Stimulated activated CD8-positive, alpha-beta memory T cell treated with anti-CD3 and anti-CD28 coated beads, Interleukin-15, amount 100 ng/mL, for 24 hours (primary cell): Measurements from ENCODE around the gene RCAN3.
"Not testable (repeated sequence)": the region's sequence is repeated elsewhere in the genome, so short reads cannot be mapped to it uniquely, and the experiment has no call there.

ENCODE experiments used
- DNase-seq: peaks from one replicate; pipeline ENCODE4 v3.0.0-alpha.2; 2020; ENCODE audit warnings: low read depth

RCAN3 gene

DNA sequence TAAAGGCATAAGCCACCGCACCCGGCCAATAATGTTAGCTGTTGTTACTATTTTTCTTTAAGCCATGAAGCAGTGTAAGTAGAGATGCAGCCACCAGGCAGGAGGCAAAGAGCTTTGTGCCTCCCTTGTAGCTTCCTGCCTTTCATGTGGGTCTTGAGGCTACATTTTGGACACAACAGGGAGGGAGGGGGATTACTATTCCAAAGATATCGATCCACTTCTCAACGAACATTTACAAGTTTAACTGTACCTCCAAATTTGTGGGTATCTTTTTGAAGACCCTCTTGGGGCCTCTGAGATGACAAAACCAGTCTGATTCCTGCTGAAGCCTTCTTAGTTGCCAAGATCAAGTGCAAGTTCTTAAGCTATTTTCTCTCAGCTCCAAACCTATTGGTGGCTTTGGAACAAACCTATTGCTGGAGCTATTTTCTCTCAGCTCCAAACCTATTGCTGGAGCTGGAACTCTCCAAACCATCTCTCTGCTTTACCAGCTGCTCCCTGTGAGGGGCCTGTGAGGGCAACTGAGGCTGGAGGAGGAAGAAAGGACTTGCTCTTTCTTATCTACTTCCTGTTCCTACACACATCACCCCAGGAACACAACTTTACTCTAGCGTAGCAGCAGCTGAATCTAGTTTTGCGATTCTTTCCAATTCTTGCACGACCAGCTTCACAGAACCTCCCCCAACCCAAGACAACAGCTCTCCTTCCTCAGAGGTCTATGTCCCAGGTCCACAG lies 16.1 kb upstream of the RCAN3 start:
- DNase-seq: no peak

DNA sequence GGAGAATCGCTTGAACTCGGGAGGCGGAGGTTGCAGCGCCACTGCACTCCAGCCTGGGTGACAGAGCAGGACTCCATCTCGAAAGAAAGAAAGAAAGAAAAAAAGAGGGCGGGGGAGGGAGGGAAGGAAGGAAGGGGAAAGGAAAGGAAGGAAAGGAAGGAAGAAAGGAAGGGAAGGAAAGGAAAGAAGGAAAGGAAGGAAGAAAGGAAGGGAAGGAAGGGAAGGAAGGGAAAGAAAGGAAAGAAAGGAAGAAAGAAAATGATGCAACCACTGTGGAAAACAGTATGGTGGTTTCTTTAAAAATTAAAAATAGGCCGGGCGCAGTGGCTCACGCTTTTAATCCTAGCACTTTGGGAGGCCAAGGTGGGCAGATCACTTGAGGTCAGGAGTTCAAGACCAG lies 15.2 kb upstream of the RCAN3 start:
- no peak for DNase-seq

DNA sequence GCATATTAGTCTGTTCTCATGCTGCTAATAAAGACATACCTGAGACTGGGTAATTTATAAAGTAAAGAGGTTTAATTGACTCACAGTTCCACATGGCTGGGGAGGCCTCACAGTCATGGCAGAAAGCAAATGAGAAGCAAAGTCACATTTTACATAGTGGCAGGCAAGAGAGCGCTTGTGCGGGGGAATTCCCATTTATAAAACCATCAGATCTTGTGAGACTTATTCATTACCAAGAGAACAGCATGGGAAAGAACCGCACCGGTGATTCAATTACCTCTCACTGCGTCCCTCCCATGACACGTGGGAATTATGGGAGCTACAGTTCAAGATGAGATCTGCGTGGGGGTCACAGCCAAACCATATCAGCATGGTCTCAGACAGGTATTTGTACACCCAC lies 14.5 kb upstream of the RCAN3 start:
- not testable (repeated sequence) for DNase-seq

DNA sequence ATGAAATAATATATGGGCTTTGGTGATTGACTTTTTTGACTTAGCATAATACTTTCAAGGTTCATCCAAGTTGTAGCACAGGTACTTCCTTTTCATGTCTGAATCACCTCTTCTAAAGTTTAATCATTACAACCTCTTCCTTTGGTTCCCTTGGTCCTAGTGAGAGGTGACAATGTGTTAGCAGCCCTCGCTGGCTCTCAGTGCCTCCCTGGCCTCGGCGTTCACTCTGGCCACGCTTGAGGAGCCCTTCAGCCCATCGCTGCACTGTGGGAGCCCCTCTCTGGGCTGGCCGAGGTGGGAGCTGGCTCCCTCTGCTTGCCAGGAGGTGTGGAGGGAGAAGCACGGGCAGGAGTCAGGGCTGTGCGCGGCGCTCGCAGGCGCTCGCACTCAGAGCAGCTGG lies 13.0 kb upstream of the RCAN3 start:
- no peak for DNase-seq

DNA sequence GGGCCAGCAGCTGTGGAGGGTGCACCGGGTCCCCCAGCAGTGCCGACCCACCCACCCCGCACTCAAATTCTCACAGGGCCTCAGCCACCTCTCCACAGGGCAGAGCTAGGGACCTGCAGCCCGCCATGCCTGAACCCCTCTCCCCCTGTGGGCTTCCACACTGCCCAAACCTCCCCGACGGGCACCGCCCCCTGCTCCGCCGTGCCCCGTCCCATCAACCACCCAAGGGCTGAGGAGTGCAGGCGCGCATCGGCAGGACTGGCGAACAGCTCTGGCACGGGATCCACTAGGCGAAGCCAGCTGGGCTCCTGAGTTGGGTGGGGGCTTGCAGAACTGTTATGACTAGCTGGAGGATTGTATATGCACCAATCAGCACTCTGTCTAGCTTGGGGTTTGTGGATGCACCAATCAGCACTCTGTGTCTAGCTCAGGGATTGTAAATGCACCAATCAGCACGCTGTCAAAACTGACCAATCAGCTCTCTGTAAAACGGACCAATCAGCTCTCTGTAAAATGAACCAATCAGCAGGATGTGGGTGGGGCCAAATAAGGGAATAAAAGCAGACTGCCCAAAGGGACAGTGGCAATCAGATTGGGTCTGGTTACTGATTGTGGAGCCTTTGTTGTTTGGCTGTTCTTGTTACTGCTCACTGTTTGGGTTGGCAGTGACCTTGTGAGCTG lies 12.4 kb upstream of the RCAN3 start:
- DNase-seq: no peak

DNA sequence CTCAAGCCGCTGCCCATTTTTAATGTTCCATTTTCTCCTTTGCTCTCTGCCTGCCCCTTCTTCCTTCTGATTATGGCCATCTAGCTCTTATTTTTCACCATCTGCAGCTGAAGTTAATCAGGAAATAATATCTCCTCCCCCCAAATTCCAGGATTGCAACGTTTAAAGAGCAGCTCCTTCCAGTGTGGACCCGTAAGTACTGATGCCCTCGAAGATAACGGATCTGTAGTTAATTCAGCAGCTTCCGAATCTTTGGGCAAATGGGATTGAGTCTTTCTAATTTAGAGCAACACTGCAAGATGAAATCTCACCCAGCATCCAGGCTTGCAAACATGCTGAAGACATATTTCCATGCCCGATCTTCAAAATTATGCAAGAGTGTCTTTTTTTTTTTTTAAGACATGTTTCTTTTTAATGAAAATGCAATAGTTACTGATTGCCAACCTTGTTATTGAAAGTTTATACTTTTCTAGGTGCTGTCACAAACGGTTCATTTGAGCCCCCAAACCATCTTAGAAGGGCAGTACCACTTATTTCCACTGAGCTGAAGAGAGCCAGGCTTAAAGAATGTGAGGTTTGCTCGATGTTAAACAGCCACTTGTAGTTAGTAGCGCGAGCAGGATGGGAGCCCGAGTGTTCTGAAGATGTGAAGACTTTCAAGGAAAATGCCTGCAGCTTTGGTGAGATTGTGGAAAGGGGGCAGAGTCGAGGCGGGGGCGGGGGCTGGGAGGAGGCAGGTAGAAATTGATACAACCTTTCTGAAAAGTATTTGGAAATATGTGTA lies 10.9 kb upstream of the RCAN3 start:
- no peak for DNase-seq

DNA sequence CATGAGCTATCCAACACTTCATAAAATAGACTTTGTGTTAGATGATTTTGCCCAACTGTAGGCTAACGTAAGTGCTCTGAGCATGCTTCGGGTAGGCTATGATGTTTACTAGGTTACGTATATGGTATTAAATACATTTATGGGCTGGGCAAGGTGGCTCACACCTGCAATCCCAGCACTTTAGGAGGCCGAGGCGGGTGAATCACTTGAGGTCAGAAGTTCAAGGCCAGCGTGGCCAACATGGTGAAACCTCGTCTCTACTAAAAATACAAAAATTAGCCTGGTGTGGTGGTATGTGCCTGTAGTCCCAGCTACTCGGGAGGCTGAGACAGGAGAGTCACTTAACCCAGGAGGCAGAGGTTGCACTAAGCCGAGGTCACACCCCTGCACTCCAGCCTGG lies 9.7 kb upstream of the RCAN3 start:
- DNase-seq: not testable (repeated sequence)

DNA sequence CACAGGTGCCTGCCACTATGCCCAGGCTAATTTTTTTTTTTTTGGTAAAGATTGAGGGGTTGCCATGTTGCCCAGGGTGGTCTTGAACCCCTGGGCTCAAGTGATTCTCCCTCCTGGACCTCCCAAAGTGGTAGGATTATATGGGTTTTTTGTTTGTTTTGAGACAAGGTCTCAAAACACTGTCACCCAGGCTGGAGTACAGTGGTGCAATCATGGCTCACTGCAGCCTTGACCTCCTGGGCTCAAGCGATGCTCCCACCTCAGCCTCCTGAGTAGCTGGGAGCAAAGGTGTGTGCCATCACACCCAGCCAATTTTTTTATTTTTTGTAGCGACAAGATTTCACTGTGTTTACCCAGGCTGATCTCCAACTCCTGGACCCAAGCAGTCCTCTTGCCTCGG lies 8.9 kb upstream of the RCAN3 start:
- no peak for DNase-seq

DNA sequence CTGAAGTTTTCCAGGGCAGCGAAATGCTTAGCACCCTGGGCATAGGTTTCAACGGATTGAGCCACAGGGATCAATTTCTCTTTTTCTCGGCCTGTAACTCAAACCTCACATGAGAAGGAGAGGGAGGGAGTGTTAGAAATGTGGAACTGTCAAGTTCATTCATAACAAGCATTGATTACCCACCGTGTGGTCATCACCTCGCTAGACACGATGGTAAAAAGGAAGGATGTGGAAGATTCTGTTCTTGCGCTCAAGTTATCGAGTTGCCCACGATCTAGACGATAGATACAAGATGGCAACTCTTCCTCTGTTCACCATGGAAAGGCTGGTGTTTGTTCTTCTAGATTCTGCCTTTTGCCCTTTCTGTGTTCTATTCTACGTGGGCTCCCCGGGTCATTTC lies 4.0 kb upstream of the RCAN3 start:
- DNase-seq: no peak

DNA sequence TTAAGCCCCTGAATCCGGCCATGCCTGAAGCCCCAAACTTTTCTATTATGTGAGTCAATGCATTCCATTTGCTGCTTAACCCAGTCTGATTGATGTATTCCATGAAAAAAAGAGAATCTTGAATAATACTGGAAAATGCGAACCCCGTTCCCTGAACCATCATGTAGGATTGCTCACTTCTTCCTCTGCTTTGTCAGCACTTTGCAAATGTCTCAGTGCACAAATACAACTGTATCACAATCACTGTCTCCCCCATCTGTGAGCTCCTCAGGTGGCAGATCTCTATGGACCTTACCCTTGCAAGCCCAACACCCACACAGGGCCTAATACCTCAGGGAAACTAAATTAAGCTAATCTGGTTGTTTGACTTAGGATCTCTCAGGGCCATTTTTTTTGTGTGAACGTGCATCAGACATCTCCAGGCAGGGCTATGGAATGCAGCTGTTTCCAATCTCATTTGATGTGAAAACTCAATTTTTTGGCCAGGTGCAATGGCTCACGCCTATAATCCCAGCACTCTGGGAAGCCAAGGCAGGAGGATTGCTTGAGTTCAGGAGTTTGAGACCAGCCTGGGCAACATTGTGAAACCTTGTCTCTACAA lies 2.1 kb upstream of the RCAN3 start:
- no peak for DNase-seq

DNA sequence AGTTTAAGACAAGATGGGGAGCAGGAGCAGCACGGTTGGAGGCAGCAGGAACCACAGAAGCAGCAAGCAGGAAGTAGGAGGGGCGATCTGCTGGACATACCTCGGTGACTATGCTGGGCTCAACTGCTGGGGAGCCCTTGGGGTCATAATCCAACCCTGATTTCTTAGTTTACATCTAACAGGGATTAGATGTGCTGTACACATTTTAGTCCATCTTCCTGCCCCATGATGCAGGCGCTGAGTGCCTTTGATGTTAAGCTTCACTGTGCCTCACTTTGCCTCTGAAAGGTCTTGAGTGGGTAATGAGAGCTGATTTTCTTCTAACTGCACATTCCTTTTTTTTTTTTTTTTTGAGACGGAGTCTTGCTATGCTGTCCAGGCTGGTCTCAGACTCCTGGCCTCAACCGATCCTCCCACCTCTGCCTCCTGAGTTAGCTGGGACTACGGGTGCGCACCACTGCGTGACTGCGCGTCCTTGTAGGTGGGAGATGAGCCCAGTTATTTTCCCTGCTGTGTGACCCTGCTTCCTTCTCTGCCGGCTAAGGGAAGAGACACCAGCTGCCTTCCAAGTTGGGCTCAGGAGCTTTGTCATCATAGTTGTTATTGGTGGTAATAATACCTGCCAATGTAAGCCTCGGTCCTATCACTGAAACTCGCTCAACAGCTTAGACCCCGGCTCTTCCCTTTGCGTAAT lies 1.1 kb upstream of the RCAN3 start:
- DNase-seq: no peak

DNA sequence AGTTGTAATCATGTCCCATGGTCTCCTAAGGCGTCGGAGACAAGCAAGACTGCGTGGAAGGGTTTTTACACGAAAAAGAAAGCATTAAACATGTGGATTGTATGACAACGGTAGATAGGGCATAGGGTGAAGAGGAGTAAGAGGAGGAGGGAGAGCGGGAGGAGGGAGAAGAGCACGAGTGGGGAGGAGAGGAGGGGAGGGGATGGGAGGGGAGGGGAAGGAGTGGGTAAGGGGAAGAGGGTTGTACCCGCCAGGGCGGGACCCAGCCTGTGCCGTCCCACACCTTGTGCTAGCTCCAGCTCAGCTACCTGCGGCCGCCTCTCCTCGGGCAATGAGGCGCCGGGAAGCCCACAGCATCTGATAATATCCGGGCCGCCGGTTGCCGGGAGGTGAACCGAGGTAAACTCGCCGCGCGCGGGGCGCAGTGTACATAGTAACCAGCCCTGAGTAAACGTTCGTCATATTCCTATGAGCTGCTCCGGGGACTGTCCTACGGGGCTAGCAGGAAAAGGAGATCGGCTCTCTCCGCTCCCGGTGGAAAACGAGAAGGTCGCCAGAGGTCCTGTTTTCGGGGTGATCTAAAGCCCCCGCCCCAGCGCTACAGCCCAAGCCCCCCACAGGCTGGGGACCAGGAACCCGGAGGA lies 449 bp upstream of the RCAN3 start:
- peak; percentile 38 for DNase-seq

DNA sequence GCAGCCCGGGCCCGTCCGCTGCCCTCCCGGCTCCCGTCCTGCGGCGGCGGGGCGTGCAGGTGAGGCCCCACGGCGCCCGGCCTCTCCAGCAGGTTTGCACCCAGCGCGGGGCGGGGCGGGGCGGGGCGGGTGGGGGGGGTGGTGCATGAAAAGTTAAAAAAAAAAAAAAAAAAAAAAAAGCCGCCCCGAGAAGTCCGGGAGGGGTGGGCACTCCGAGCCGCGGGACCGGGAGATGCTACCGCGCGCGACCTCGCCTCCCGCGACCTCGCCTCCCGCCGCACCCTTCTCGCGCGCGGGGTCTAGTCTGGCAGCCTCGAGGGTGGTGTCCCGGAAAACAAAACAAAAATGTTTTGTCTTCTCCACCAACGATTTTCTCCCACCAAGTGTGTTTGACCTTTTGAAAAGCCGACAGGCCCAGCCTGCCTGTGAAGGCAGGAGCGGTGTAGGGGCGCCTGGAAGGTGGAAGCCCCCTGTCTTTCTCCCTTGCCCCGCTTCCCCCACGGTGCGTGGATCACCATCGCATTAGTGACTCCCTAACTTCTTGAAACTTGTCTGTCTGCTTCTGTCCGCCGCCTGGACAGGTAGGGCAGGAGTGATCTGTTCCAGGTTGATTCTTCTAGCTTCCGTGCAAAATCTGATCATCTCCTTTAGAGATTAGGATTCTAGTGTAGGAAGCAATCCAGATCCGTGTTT lies 569 bp downstream of the RCAN3 start:
- DNase-seq: no peak

DNA sequence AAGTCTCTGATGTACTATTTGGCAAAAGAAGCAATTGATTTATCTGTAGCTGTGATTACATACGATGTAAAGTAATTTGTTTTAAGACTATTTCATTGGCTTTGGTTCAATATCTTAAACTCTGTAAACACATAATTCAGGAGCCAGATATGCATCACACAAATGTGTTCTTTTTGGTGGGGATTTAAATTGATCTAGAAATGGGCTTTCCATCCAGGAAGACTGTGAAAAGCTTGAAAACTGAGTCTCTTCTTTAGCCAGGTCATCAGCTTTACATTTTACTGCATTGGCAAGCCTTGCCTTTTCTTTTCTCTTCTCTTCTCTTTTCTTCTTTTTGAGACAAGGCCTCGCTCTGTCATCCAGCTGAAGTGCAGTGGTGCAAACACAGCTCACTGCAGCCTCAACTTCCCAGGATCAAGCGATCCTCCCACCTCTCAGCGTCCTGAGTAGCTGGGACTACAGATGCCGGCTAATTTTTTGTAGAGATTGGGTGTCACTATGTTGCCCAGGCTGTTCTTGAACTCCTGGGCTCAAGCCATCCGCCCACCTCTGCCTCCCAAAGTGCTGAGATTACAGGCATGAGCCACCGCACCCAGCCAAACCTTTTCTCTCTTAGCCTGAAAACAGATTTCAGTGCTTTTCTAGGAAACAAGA lies 1.4 kb downstream of the RCAN3 start:
- DNase-seq: no peak

DNA sequence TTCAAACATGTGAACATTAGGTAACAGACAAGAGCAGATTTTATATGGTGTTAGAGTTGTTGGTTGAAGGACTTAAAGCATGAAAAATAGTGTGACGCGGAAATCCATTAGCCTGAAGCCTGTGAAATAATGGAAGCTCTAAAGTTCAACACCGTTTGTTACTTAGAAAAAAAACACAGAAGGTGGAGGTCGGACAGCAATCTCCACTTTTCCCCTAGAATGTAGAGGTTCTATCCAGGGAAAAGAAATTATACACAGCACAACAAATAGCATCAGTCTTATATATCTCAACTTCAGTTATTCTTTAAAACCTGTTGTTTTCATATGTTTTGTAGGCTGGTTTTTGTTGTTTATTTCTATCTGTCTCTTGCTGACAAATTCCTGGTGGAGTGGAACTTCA lies 1.9 kb downstream of the RCAN3 start:
- no peak for DNase-seq

DNA sequence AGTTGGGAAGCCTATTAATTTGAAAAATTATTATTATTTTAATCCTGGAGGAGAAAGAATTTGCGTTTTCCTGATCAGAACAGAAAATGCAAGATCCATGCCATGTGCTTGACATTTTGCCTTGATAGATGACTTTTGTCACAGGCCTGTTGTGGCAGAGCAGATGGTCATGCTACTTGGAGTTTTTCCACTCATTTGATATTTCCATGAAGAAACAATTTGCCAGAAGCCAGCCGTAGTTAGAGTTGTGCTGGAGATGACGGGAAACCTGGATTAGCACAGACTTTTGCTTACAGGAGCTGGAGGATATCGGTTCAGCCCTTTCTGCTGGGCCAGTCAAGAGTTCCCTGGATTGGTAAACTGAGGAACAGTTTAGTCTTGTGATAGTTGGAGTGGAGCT lies 3.2 kb downstream of the RCAN3 start:
- DNase-seq: no peak

DNA sequence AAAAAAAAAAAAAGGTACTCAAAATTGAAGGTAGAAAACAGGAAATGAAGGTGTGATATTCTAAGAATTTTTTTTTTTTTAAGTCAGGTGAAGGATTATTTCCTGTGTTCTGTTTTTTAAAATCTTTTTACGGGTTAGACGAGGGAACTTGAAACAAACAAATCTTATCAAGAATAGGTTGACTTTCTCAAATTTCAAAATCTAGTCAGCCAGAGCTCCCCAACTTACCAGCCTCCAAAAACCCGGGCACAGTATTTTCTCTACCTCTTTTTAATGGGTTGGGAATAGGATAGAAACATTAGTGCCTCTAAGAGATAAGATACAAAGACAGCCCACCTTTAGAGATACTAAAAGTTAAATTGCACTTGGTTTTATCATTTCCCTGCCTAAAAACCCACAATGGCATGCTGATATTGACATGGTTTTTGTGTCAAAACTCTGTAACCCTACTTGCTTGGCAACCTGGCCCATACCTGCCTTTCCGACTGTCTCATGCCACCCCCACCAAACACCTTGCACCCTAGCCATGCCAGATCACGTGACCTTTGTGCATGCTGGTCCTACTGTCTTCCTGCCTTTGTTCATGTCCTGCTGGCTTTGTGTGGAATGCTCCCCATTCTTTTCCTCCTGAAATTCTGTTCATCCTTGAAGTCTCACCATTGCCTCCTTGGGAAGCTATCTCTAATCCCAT lies 4.2 kb downstream of the RCAN3 start:
- DNase-seq: no peak

DNA sequence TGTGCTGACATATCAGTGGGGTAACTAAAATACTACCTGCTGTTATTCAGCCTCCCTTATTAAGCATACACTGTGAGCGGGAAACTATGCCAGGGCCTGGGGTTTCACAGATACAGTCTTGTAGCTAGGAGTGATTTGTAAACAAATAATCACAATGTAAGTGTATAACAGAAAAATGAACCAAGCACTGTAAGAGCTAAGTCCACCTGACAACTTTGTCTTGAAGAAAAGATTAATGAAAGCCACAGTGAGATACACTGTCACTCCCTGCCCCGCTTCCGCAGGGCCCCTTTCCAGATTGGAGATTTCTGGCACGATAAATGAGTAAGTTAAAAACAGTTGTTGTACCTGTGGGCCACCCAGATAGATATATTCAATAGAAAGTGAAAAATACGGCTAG lies 4.8 kb downstream of the RCAN3 start:
- DNase-seq: no peak

DNA sequence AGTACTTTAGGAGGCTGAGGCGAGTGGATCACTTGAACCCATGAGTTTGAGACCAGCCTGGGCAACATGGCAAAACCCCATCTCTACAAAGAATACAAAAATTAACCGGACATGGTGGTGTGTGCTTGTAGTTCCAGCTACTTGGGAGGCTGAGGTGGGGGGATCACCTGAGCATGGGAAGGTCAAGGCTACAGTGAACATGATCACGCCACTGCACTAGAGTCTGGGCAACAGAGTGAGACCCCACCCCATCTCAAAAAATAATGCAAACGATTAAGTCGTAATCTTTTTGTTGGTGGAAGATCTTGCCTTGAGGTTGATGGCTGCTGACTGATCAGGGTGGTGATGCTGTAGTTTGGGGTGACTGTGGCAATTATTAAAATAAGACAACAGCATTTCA lies 6.3 kb downstream of the RCAN3 start:
- DNase-seq: no peak

DNA sequence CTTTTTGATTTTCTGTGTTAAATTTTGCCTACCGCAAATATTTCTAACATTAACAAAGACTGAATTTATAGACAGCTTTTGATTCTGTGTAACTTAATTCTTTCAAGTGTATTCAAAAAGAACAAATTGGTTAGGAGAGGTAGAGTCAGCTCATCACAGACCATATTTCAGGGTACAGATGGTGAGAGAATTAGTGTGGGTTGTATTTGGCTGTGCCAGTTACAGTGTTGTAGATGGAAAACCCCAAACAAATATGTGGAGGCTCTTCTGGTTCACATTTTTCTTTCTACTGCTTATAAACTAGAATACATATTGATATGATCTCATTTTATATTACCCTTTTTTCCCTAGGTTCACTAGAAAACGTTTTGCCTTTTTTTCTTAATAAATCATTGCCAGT lies 11.1 kb downstream of the RCAN3 start:
- DNase-seq: no peak
